GM19099 (cell line): ENCODE data around the gene EME2.

Experiments used
- POLR2A ChIP-seq: IDR thresholded peaks from 3 replicates; pipeline ENCODE4 v1.6.1; 2011; ENCODE audit warnings: low read depth; ENCODE audit not compliant: insufficient read length; ENCODE audit errors: extremely low read depth

Gene EME2

DNA sequence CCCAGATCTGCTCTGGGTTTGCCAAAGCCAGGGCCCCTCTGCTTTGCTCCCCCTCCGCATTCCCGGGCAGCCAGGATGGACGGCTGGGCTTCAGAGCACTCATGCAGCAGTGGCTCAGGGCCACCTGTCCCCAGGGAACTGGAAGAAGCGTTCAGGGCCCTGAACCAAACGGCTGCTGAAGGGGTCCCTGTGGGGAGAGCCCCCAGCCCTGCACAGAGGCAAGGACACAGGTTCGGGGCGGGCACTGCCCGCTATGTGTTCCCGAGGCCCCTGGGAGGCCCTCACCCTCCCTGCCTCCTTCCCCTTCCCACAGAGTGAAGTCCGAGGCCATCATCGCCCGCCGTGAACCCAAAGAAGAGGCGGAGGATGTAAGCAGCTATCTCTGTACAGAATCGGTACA lies 11.7 kb upstream of the EME2 start:
- no peak for TF ChIP-seq POLR2A

DNA sequence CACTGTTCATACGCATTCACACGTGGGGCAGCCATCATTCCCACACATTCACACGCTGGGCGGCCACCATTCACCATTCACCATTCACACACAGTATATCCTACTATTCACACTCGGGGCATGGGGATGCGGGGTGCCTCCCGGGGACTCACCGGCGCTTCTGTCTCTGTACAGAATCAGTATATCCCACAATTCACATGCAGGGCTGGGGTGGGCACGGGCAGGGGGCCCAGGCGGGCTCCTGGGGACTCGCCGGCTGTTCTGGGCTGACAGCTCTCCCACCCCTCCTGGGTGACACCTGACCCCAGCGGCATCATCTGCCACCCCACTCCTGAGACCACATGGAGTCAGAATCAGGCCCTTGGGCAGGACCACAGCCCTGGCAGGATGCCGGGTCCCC lies 10.9 kb upstream of the EME2 start:
- no peak for TF ChIP-seq POLR2A

GRCh38 chr16:1762196-1762878 lies 10.3 kb upstream of the EME2 start:
- TF ChIP-seq POLR2A, result no peak

DNA sequence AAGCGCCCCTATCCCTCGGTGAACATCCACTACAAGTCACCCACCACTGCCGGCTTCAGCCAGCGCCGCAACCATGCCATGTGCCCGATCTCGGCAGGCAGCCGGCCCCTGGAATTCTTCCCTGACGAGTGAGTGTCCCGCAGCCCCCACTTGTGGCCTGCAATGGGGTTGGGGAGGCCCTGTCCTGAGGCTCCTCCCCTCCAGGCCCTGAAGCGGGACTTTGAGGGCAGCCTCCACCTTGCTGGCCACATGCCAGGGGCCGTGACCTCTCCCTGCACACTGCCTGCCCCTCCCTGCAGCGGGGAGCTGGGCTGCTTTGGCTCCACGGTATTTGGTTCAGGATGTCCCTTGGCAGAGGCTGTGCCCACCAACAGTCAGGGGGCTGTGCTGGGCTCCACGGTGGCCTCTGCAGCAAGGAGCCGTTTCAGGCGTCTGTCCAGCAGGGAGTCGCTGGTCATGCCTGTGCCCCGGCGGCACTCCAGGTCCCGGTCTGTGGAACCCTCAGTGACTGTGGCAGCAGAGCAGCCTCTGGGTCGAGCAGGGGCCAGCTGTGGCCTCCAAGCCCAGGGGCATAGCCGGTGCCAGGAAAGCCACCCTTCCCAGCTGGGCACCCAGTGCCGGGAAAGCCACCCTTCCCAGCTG lies 9.6 kb upstream of the EME2 start:
- no peak for TF ChIP-seq POLR2A

DNA sequence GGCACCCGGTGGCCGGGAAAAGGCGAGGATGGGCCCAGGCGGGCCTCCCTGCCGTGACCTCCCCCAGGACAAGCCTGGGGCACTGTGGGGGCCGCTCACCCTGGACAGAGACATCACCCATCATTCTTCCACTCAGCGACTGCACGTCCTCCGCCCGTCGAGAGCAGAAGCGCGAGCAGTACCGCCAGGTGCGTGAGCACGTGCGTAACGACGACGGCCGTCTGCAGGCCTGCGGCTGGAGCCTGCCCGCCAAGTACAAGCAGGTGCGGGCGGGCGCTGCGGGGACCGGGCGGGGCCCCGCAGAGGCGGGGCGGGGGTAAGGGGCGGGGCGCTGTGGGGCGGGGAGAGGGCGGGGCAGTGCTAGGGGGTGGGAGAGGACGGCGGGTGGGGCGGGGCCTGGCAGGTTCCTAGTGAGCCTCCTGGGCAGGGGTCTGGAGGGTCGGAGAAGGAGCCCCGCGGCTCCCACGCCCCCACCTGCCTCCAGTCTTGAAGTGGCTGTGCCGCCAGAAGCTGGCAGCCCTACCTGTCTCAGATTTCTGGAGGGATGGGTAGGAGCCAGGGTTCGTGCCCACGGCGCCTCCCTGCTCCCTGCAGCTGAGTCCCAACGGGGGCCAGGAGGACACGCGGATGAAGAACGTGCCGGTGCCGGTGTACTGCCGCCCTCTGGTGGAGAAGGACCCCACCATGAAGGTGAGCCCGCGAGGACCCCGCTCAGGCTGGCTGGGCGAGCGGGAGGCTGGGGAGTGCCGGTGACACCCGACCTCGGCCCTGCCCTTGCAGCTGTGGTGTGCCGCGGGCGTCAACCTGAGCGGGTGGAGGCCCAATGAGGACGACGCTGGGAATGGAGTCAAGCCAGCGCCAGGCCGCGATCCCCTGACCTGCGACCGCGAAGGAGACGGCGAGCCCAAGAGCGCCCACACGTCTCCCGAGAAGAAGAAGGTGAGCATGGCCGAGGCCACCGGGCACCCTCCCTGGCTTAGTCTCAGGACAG lies 8.8 kb upstream of the EME2 start:
- TF ChIP-seq POLR2A, result no peak

GRCh38 chr16:1764971-1765370 lies 7.6 kb upstream of the EME2 start:
- TF ChIP-seq POLR2A, result no peak

- TF ChIP-seq POLR2A, result no peak
Measured at GRCh38 chr16:1765826-1766225, 6.8 kb upstream of the EME2 start.

GRCh38 chr16:1766231-1766630 lies 6.4 kb upstream of the EME2 start:
- TF ChIP-seq POLR2A, result no peak

GRCh38 chr16:1766701-1767100 lies 5.9 kb upstream of the EME2 start:
- no peak for TF ChIP-seq POLR2A

DNA sequence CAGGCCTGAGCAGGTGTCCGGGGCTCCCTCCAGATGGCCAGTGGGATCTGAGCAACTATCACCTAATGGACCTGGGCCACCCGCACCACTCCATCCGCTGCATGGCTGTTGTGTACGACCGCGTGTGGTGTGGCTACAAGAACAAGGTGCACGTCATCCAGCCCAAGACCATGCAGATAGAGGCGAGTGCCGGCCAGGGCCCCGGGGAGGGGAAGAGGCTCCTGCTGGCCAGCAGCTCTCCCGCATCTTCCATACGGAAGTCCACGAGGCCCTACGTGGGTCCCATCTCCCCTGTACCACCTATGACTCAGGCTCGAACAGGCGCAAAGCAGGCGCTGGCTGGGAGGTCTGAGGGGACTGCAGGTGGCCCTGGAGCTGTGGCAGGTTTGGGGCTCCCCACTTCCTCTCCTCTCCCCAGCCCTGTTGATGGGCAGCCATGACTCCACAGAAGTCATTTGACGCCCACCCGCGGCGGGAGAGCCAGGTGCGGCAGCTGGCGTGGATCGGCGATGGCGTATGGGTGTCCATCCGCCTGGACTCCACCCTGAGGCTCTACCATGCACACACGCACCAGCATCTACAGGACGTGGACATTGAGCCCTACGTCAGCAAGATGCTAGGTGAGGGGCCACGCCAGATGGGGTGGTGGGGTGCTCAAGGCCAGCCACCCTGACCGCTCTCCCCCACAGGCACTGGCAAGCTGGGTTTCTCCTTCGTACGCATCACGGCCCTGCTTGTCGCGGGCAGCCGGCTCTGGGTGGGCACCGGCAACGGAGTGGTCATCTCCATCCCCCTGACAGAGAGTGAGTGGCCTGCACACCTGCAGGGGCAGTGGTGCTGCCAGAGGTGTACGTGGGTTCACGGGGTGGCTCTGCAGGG lies 5.3 kb upstream of the EME2 start:
- TF ChIP-seq POLR2A, result no peak

DNA sequence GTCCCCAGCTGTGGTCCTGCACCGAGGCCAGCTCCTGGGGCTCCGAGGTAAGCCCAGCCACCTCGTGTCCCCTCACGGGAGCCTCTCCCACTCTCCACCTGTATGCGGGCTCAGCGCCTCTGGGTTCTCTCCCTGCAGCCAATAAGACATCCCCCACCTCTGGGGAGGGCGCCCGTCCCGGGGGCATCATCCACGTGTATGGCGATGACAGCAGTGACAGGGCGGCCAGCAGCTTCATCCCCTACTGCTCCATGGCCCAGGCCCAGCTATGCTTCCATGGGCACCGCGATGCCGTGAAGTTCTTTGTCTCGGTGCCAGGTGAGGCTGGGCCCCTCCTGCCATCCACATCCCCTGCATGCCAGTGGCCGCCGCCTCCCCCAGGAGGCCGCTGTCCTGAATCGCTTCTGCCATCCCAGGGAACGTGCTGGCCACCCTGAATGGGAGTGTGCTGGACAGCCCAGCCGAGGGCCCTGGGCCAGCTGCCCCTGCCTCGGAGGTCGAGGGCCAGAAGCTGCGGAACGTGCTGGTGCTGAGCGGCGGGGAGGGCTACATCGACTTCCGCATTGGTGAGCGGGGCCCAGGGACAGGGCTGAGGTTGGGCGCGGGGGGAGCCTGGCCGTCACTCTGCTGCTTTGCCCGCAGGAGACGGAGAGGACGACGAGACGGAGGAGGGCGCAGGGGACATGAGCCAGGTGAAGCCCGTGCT lies 4.4 kb upstream of the EME2 start:
- TF ChIP-seq POLR2A, result no peak

DNA sequence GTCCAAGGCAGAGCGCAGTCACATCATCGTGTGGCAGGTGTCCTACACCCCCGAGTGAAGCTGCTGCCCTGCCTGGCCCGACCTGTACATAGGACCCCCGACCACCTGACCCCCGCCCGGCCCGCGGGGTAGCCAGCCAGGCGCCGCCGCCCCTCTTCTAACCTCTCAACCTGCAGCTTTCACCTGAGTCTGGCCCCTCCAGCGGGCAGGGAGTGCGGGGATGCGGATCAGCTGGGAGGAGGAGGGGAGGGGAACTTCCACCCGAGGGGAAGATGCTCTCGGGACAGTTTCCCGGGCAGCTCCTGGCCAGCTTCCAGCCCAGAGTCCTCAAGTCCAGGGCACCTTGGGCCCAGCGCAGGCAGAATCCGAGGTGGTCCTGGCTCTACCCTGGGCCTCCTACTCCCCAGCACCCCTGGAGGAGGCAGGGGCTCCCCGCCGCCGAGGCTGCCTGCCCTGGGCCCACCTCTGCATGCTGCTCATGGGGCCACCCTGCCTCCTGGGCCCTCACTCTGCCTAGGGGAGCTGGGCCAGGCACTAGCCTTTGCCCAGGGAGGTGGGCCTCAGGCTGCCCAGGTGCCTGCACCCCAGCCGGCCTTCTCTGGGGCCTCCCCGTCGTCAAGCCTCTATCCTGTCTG lies 3.7 kb upstream of the EME2 start:
- TF ChIP-seq POLR2A, result peak; percentile 29
